GM12878 (cell line): Measurements from ENCODE around the gene CSK. TPM values are rescaled to one million over a fixed set of nuclear protein-coding genes. Genes with fewer than 3 reads are reported as not detected.

Source experiments
- ATAC-seq: fragments of 200-7000 bp; cut with Tn5 transposase; 3 replicates; pipeline ENCODE4 v1.9.1; 2020; ENCODE audit warnings: mild to moderate bottlenecking, moderate library complexity
- BruUV-seq: library from RNA; stranded (reverse); fragments of 400-500 nt; replicated peaks from 2 replicates; lab custom pipeline; 2021; lab: Mats Ljungman, UMichigan
- CTCF ChIA-PET: fragments of 300-600 bp; sonication (Branson Sonifier 250); formaldehyde crosslinking; extraction: SDS; loops from one replicate; lab custom pipeline; 2021; ENCODE audit warnings: inconsistent platforms; lab: Yijun Ruan, JAX
- POLR2A ChIA-PET: fragments of 350-600 bp; formaldehyde crosslinking; extraction: SDS; loops from one replicate; lab custom pipeline; 2021; ENCODE audit warnings: inconsistent platforms; lab: Charles Lee
- RAD21 ChIA-PET: fragments of 300-600 bp; sonication (Branson Sonifier 250); formaldehyde crosslinking; loops from one replicate; lab custom pipeline; 2023; ENCODE audit warnings: antibody characterized with exemption; ENCODE audit not compliant: unreplicated experiment; lab: Charles Lee
- SMC1A ChIA-PET: fragments of 300-600 bp; sonication (Branson Sonifier 250); formaldehyde crosslinking; loops from one replicate; lab custom pipeline; 2023; ENCODE audit not compliant: unreplicated experiment, uncharacterized antibody; lab: Charles Lee
- DNase-seq: peaks from one replicate; pipeline ENCODE4 v3.0.0-alpha.2; 2011; ENCODE audit warnings: low read depth, low spot score
- FAIRE-seq: peaks from 3 replicates; lab custom pipeline; 2011; peaks lifted over from hg19 to GRCh38; lab: Jason Lieb, UNC
- H2AFZ ChIP-seq: 2 replicates; pipeline ENCODE4 v1.6.0; 2011; ENCODE audit warnings: low read depth, low read length, control low read depth; ENCODE audit not compliant: control insufficient read depth
- H3K27ac ChIP-seq: 2 replicates; pipeline ENCODE4 v1.5.1; 2011; ENCODE audit warnings: control low read depth; ENCODE audit not compliant: control insufficient read depth, insufficient read depth
- H3K27me3 ChIP-seq, 2 experiments: replicated peaks in 1 of 2; 2 replicates each; pipeline versions ENCODE4 v1.6.0 to v1.6.1; 2011; ENCODE audit warnings: low read length in 1 of 2; ENCODE audit not compliant: control insufficient read depth in 2 of 2, insufficient read depth in 2 of 2
- H3K36me3 ChIP-seq, 2 experiments: 2 replicates each; pipeline ENCODE4 v1.5.1; 2011; ENCODE audit warnings: low read length in 1 of 2; ENCODE audit not compliant: control insufficient read depth in 2 of 2, insufficient read depth in 2 of 2
- H3K4me1 ChIP-seq: 2 replicates; pipeline ENCODE4 v1.6.1; 2011; ENCODE audit warnings: mild to moderate bottlenecking, low read length, moderate library complexity, mixed read lengths; ENCODE audit not compliant: control insufficient read depth, insufficient read depth
- H3K4me2 ChIP-seq: 2 replicates; pipeline ENCODE4 v1.6.0; 2011; ENCODE audit warnings: control low read depth; ENCODE audit not compliant: control insufficient read depth, insufficient read depth
- H3K4me3 ChIP-seq: fragments of 200-600 bp; sonication (generic); 2 replicates; pipeline ENCODE4 v1.5.1; 2016
- H3K79me2 ChIP-seq: 2 replicates; pipeline ENCODE4 v1.6.0; 2011; ENCODE audit warnings: low read length; ENCODE audit not compliant: control insufficient read depth, insufficient read depth
- H3K9ac ChIP-seq: 2 replicates; pipeline ENCODE4 v1.8.0; 2011; ENCODE audit warnings: low read length, control low read depth, mixed read lengths; ENCODE audit not compliant: control insufficient read depth, insufficient read depth
- H3K9me3 ChIP-seq: replicated peaks from 3 replicates; pipeline ENCODE4 v1.5.1; 2011; ENCODE audit warnings: mild to moderate bottlenecking, low read length; ENCODE audit not compliant: control insufficient read depth, insufficient read depth
- H4K20me1 ChIP-seq: 2 replicates; pipeline ENCODE4 v1.6.0; 2011; ENCODE audit not compliant: control insufficient read depth, insufficient read depth
- ELK1 ChIP-seq: IDR thresholded peaks from 2 replicates; pipeline ENCODE4 v1.6.1; 2012; ENCODE audit warnings: low read depth, low read length, improper control_type of control experiment
- IKZF1 ChIP-seq: fragments of 450-650 bp; conservative IDR thresholded peaks from 2 replicates; pipeline ENCODE4 v1.6.1; 2017; ENCODE audit warnings: antibody characterized with exemption, mild to moderate bottlenecking
- MEF2B ChIP-seq: fragments of 450-650 bp; IDR thresholded peaks from 2 replicates; pipeline ENCODE4 v1.6.1; 2018; ENCODE audit warnings: mild to moderate bottlenecking, moderate library complexity; ENCODE audit not compliant: partially characterized antibody, poor library complexity, severe bottlenecking
- POLR2A ChIP-seq: IDR thresholded peaks from 2 replicates; pipeline ENCODE4 v1.6.1; 2011; ENCODE audit warnings: low read depth, mild to moderate bottlenecking, low read length
- POLR2AphosphoS5 ChIP-seq: IDR thresholded peaks from 2 replicates; pipeline ENCODE4 v1.6.1; 2011; ENCODE audit warnings: mild to moderate bottlenecking, low read length, inconsistent platforms
- RELB ChIP-seq: fragments of 450-650 bp; IDR thresholded peaks from 2 replicates; pipeline ENCODE4 v1.6.1; 2017; ENCODE audit warnings: low read depth, mild to moderate bottlenecking, moderate library complexity
- SIN3A ChIP-seq: IDR thresholded peaks from 2 replicates; pipeline ENCODE4 v1.6.1; 2012; ENCODE audit warnings: low read depth, low read length, improper control_type of control experiment
- SMC3 ChIP-seq: IDR thresholded peaks from 2 replicates; pipeline ENCODE4 v1.6.1; 2011; ENCODE audit warnings: low read length, improper control_type of control experiment, borderline replicate concordance
- ZBED1 ChIP-seq: IDR thresholded peaks from 2 replicates; pipeline ENCODE4 v1.6.1; 2016; ENCODE audit warnings: borderline replicate concordance
- WGBS: methylation state at CpG from one replicate; pipeline ENCODE4 v1.1.6; 2016; ENCODE audit warnings: low lambda C conversion rate; ENCODE audit not compliant: insufficient replicate concordance, insufficient coverage; ENCODE audit errors: missing lambda C conversion rate; 5-methylcytosine and 5-hydroxymethylcytosine counted together
- in situ Hi-C: fragments of 300-500 bp; cut with MboI; formaldehyde crosslinking; loops from 9 replicates; pipeline ENCODE4 v1.14.3; 2018; ENCODE audit warnings: mixed read lengths
- intact Hi-C: fragments of 100-400 bp; cut with micrococcal nuclease; formaldehyde crosslinking; loops from one replicate; pipeline ENCODE4 v1.14.2; 2022; ENCODE audit not compliant: unreplicated experiment
- polyA plus RNA-seq, 11 experiments: library from polyadenylated mRNA; depleted of rRNA in 4 of 11; unstranded in 6 of 11; stranded (reverse) in 5 of 11; fragments of >200 nt; fragmentation: Nextera tagmentation in 4 of 11; fragmentation: Illumina TruSeq in 1 of 11; extraction: Ambion mirVana in 4 of 11; extraction: Trizol in 1 of 11; gene quantifications; 1 replicate in 1 of 11; 2 replicates in 10 of 11; pipeline versions ENCODE4 v1.2.1 to v1.2.3, GENCODE V29; 2011 to 2016; ENCODE audit warnings: inconsistent platforms in 2 of 11, missing spikeins in 2 of 11, low read depth in 1 of 11
- total RNA-seq, 4 experiments: library from RNA; depleted of rRNA in 3 of 4; stranded (reverse); fragments of >200 nt in 3 of 4; fragmentation: Illumina TruSeq in 1 of 4; extraction: Trizol in 1 of 4; gene quantifications; 2 replicates each; pipeline versions ENCODE4 v1.2.1 to v1.2.3, GENCODE V29; 2013 to 2021

The CSK gene
- total and polyA plus RNA-seq, 10 of the 15 experiments (the other 5 are each of a cell fraction or from before 2014, with no cell fraction given) = 3.4 to 327 (median 75.8) TPM

- Histone ChIP-seq H3K4me2 (peak overlapping the region; percentile 73), H2AFZ (no peak overlapping the region), H3K36me3 (no peaks in the 10 kb centered on the region; a peak in 2 of 4 replicates)
- FAIRE-seq (no peak), DNase-seq (no peak)
- WGBS = 0% methylated on average over 3 of the region's 3 CpGs
- in situ Hi-C loops = loop anchor here (5.0 kb wide), 1 partner anchor 386 kb away; no protein-coding TSS in a partner anchor
- TF ChIP-seq SMC3 (no peak), ZBED1 (no peak), IKZF1 (peak; percentile 7), MEF2B (no peak), POLR2AphosphoS5 (peak; percentile 10; the same call in 1 of the 2 replicates), RELB (0 out of 2 replicates have a peak, but pooled peaks have one; percentile 9), ELK1 (no peak), POLR2A (0 out of 2 replicates have a peak, but pooled peaks have one; percentile 0), SIN3A (no peak)
- TF ChIP-seq, all 136 proteins: peak for 4
- ChIA-PET SMC1A (interaction anchor here (0.9 to 17.6 kb wide), 8 partner anchors 10 to 167 kb away, joined by 3 to 811 read pairs (median 5); no protein-coding TSS in a partner anchor), CTCF (interaction anchor here (0.7 to 25.9 kb wide), 7 partner anchors 6 to 171 kb away, joined by 3 to 1288 read pairs (median 8); partner anchors contain the start of gene CSK), POLR2A (interaction anchor here (1.2 to 17.5 kb wide), 7 partner anchors 5 to 668 kb away, joined by 3 to 602 read pairs (median 5); partner anchors contain the start of genes CSK, FAM219B and SIN3A), RAD21 (interaction anchor here (0.8 to 25.2 kb wide), 9 partner anchors 4 to 405 kb away, joined by 3 to 1186 read pairs (median 3); partner anchors contain the start of gene CSK)
- peak overlapping the region; percentile 82 for H3K9ac ChIP-seq
- H3K79me2 ChIP-seq = peaks cover 80% of the 10 kb centered on the region
- no peaks in the 10 kb centered on the region for H4K20me1 ChIP-seq
- no TSS peak for BruUV-seq
- H3K27me3 ChIP-seq = no peaks in the 10 kb centered on the region
- H3K4me1 ChIP-seq = peaks cover 51% of the 10 kb centered on the region
- peak overlapping the region; percentile 94 for H3K4me3 ChIP-seq
- intact Hi-C loops = no loop called here
- no peak for ATAC-seq
- H3K27ac ChIP-seq = peak overlapping the region; percentile 96
- H3K9me3 ChIP-seq = no peaks in the 10 kb centered on the region
Measured at GRCh38 chr15:74783808-74784175, 1.9 kb downstream of the CSK start.
